SK-N-SH (cell line): Measurements from ENCODE around the gene EEF1G. TPM values are rescaled to one million over a fixed set of nuclear protein-coding genes. Genes with fewer than 3 reads are reported as not detected.

Source experiments
- CTCF ChIA-PET: fragments of 300-600, 350-600 bp; formaldehyde crosslinking; extraction: SDS; loops from one replicate; lab custom pipeline; 2021; lab: Yijun Ruan, JAX
- POLR2A ChIA-PET: fragments of 350-600 bp; sonication (Branson Sonifier 250); formaldehyde crosslinking; extraction: SDS; loops from one replicate; lab custom pipeline; 2020; ENCODE audit warnings: antibody characterized with exemption, inconsistent platforms; lab: Yijun Ruan, JAX
- DNase-seq: peaks from one replicate; pipeline ENCODE4 v3.0.0; 2012
- H2AFZ ChIP-seq: fragments of 200-600 bp; sonication (generic); 2 replicates; pipeline ENCODE4 v1.8.1; 2016; ENCODE audit warnings: antibody characterized with exemption, mild to moderate bottlenecking, low read depth
- H3F3A ChIP-seq: fragments of 200-600 bp; sonication (generic); replicated peaks from 2 replicates; pipeline ENCODE3; 2016; ENCODE audit warnings: antibody characterized with exemption, mild to moderate bottlenecking; ENCODE audit not compliant: insufficient read depth
- H3K27ac ChIP-seq, 2 experiments: fragments of 200-500 bp in 1 of 2; fragments of 200-600 bp in 1 of 2; sonication (Bioruptor generic) in 1 of 2; sonication (generic), shearing (Covaris generic) in 1 of 2; 2 replicates each; pipeline versions ENCODE4 v1.5.1 to v1.6.1; 2014 to 2016; ENCODE audit warnings: low read depth in 2 of 2, inconsistent platforms in 1 of 2, low read length in 1 of 2, mild to moderate bottlenecking in 1 of 2, mixed read lengths in 1 of 2
- H3K27me3 ChIP-seq: fragments of 200-600 bp; sonication (generic), shearing (Covaris generic); 2 replicates; pipeline ENCODE4 v1.6.1; 2016; ENCODE audit warnings: mixed run types; ENCODE audit not compliant: insufficient read depth
- H3K36me3 ChIP-seq, 2 experiments: fragments of 200-500 bp in 1 of 2; fragments of 200-600 bp in 1 of 2; sonication (Bioruptor generic) in 1 of 2; sonication (generic) in 1 of 2; replicated peaks in 1 of 2; 2 replicates each; pipeline versions ENCODE3 to v1.5.1; 2014 to 2016; ENCODE audit warnings: low read length in 1 of 2, mild to moderate bottlenecking in 1 of 2; ENCODE audit not compliant: insufficient read depth in 2 of 2, control insufficient read depth in 1 of 2
- H3K4me1 ChIP-seq, 2 experiments: fragments of 200-500 bp in 1 of 2; fragments of 200-600 bp in 1 of 2; sonication (Bioruptor generic) in 1 of 2; sonication (generic), shearing (Covaris generic) in 1 of 2; 2 replicates each; pipeline versions ENCODE4 v1.5.1 to v1.6.1; 2014 to 2016; ENCODE audit warnings: low read depth in 1 of 2, low read length in 1 of 2, mixed run types in 1 of 2; ENCODE audit not compliant: insufficient read depth in 2 of 2, control insufficient read depth in 1 of 2
- H3K4me2 ChIP-seq: fragments of 200-600 bp; sonication (generic), shearing (Covaris generic); 2 replicates; pipeline ENCODE4 v1.6.1; 2017; ENCODE audit warnings: mixed run types
- H3K4me3 ChIP-seq, 2 experiments: fragments of 200-500 bp in 1 of 2; fragments of 200-600 bp in 1 of 2; sonication (Bioruptor generic) in 1 of 2; sonication (generic), shearing (Covaris generic) in 1 of 2; 2 replicates each; pipeline versions ENCODE4 v1.5.1 to v1.8.1; 2014 to 2016; ENCODE audit warnings: low read depth in 2 of 2, inconsistent platforms in 1 of 2, low read length in 1 of 2, mild to moderate bottlenecking in 1 of 2, mixed read lengths in 1 of 2, moderate library complexity in 1 of 2
- H3K79me2 ChIP-seq: fragments of 200-600 bp; sonication (generic); 2 replicates; pipeline ENCODE4 v1.8.1; 2017; ENCODE audit warnings: mild to moderate bottlenecking; ENCODE audit not compliant: insufficient read depth
- H3K9ac ChIP-seq: fragments of 200-600 bp; sonication (generic); 2 replicates; pipeline ENCODE4 v1.6.1; 2017; ENCODE audit warnings: mixed run types
- H3K9me2 ChIP-seq: fragments of 200-600 bp; sonication (generic); 2 replicates; pipeline ENCODE4 v1.6.1; 2017; ENCODE audit warnings: mixed run types
- H3K9me3 ChIP-seq: fragments of 200-600 bp; sonication (generic); 2 replicates; pipeline ENCODE4 v1.6.1; 2017; ENCODE audit warnings: mixed run types, mild to moderate bottlenecking, moderate library complexity
- H4K20me1 ChIP-seq: fragments of 200-600 bp; sonication (generic); 2 replicates; pipeline ENCODE4 v1.6.1; 2017; ENCODE audit warnings: mild to moderate bottlenecking, mixed run types; ENCODE audit not compliant: insufficient read depth
- ELF1 ChIP-seq: IDR thresholded peaks from 2 replicates; pipeline ENCODE4 v1.4.0; 2012
- FOXJ3 ChIP-seq: sonication (generic); formaldehyde crosslinking; IDR thresholded peaks from 2 replicates; pipeline ENCODE4 v1.5.1; 2020; ENCODE audit warnings: mild to moderate bottlenecking, missing genetic modification reagents
- GABPA ChIP-seq: IDR thresholded peaks from 2 replicates; pipeline ENCODE4 v1.4.0; 2012; ENCODE audit warnings: low read depth, mild to moderate bottlenecking
- MEF2A ChIP-seq: IDR thresholded peaks from 2 replicates; pipeline ENCODE4 v1.4.0; 2012; ENCODE audit warnings: low read depth, borderline replicate concordance
- NFIC ChIP-seq: IDR thresholded peaks from 2 replicates; pipeline ENCODE4 v1.4.0; 2012; ENCODE audit warnings: borderline replicate concordance
- NRF1 ChIP-seq: IDR thresholded peaks from 2 replicates; pipeline ENCODE4 v1.6.1; 2012; ENCODE audit warnings: low read depth, mild to moderate bottlenecking, low read length
- POLR2AphosphoS5 ChIP-seq: IDR thresholded peaks from 2 replicates; pipeline ENCODE4 v1.6.1; 2012; ENCODE audit warnings: low read depth, low read length
- RFX5 ChIP-seq: IDR thresholded peaks from 2 replicates; pipeline ENCODE4 v1.6.1; 2012; ENCODE audit warnings: mild to moderate bottlenecking, improper control_type of control experiment, low read length
- RXRA ChIP-seq: IDR thresholded peaks from 2 replicates; pipeline ENCODE4 v1.4.0; 2012; ENCODE audit warnings: low read depth, mild to moderate bottlenecking, borderline replicate concordance
- SIN3A ChIP-seq: IDR thresholded peaks from 2 replicates; pipeline ENCODE4 v1.6.1; 2012; ENCODE audit warnings: low read depth, mild to moderate bottlenecking, low read length, moderate library complexity, borderline replicate concordance
- SMC3 ChIP-seq: IDR thresholded peaks from 2 replicates; pipeline ENCODE4 v1.6.1; 2012; ENCODE audit warnings: low read depth, low read length, improper control_type of control experiment
- YY1 ChIP-seq: IDR thresholded peaks from 2 replicates; pipeline ENCODE4 v1.4.0; 2012; ENCODE audit warnings: low read depth, mild to moderate bottlenecking
- WGBS: methylation state at CpG from one replicate; pipeline ENCODE4 v1.1.6; 2017; ENCODE audit warnings: low lambda C conversion rate; 5-methylcytosine and 5-hydroxymethylcytosine counted together
- polyA plus RNA-seq, 3 experiments: library from polyadenylated mRNA; depleted of rRNA; stranded (reverse); fragments of >200 nt; gene quantifications; 2 replicates each; pipeline ENCODE4 v1.2.3, GENCODE V29; 2012
- TF ChIP-seq, protein P1 (sequence below): IDR thresholded peaks from 2 replicates; pipeline ENCODE4 v1.4.0; 2012; ENCODE audit warnings: low read depth, borderline replicate concordance
- TF ChIP-seq, protein P2 (sequence below): fragments of 200-600 bp; sonication (generic); IDR thresholded peaks from 2 replicates; pipeline ENCODE4 v1.6.1; 2017; ENCODE audit warnings: antibody characterized with exemption, mild to moderate bottlenecking, moderate library complexity

Gene EEF1G
- polyA plus RNA-seq, 1 of the 3 experiments (the other 2 are of a cell fraction): 1,853 TPM

DNA sequence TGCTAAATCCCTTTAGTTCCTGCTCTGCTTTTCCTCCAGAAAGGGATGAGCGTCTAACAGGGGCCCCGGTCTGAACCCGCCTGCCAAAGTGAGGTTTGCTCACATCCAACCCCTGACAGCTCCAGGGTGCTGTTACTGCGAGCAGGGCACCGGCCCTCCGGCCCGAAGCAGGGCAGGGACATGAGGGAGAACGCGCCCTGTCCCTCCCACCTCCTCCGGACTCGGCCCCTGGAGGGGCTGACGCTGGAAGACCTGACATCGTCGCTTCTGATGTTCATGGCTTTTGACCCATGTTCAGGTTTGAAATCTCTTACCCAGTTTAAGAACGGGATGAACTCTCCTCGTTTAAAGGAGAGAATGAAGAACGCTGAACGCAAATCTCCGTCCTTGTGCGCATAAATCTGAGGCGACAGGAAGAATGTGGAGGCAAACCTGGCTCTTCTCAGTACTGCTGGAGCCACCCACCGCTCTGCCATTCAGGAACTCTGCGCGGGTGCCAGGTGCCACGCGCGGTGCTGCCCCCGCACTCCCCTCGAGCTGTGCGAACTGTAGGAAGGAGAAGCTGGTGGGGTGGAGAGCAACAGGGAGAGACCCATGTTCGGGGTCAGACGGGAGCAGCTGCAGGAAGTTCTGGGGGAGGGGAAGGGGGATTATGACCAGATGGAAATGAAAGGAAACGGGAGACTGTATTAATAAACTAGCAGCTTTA is 826 bp upstream of the EEF1G start:
- H3K27me3 ChIP-seq: no peaks in the 10 kb centered on the region
- peak overlapping the region; percentile 83 to 87 for H3K27ac ChIP-seq
- TF ChIP-seq MEF2A: no peak
- TF ChIP-seq GABPA: no peak
- ChIA-PET POLR2A (interaction anchor here (0.6 to 2.0 kb wide), 25 partner anchors 9 to 759 kb away, joined by 3 to 47 read pairs (median 4); partner anchors contain the start of genes AHNAK, B3GAT3, C11orf98 and CSKMT), CTCF (interaction anchor here (0.7 to 3.2 kb wide), 7 partner anchors 13 to 180 kb away, joined by 3 to 14 read pairs (median 3); partner anchors contain the start of gene TUT1)
- H3K4me3 ChIP-seq: peak overlapping the region; percentile 52 to 63
- no peaks in the 10 kb centered on the region for H3K9me2 ChIP-seq
- H2AFZ ChIP-seq: peak overlapping the region; percentile 61
- peaks cover 60% of the 10 kb centered on the region for H3K79me2 ChIP-seq
- peaks cover 34 to 57% of the 10 kb centered on the region in 2 experiments for H3K36me3 ChIP-seq
- peaks cover 13% of the 10 kb centered on the region for H3F3A ChIP-seq
- H4K20me1 ChIP-seq: peaks cover 27% of the 10 kb centered on the region
- H3K4me2 ChIP-seq: peak overlapping the region; percentile 80
- DNase-seq: peak; percentile 67
- H3K9ac ChIP-seq: peak overlapping the region; percentile 82
- H3K9me3 ChIP-seq: no peaks in the 10 kb centered on the region
- peaks cover 19 to 28% of the 10 kb centered on the region in 2 experiments; a peak in 3 of 4 replicates for H3K4me1 ChIP-seq
- WGBS: 38% methylated on average over 25 of the region's 33 CpGs

DNA sequence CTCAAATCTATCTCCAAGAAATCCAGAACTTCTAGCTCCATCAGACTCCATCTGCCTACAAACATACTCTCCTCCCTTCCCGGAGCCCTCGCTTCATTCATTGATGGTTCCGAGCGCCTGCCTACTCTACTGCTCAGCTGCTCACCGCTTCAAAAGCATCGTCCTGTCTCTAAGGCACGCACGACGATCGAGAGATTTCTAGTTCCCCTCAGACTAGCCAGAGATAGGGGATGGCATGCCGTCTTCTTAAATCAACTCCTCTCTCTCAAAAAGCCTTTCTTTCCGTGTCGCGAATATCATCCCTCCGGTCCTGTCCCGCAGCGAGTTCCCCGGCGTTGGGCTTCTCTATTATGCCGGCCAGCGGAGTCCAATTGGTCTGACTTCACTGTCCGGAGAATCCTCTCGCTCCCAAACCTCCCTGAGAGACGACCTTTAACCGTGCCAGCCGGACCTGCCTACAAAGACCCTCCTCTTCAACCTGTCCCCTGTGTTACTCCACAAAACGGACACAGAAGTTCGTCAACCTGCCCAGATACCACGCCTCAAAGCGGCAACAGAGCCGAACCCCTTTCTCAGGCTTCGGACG is 592 bp downstream of the EEF1G start:
- TF ChIP-seq SIN3A (0 out of 2 replicates have a peak, but pooled peaks have one; percentile 33), POLR2AphosphoS5 (no peak)
- Histone ChIP-seq H3K79me2 (peaks cover 73% of the 10 kb centered on the region), H3K4me1 (peaks cover 19 to 28% of the 10 kb centered on the region in 2 experiments; a peak in 3 of 4 replicates), H3K9me3 (no peaks in the 10 kb centered on the region), H3K4me2 (peak overlapping the region; percentile 95), H3F3A (peaks cover 22% of the 10 kb centered on the region), H3K27ac (peak overlapping the region; percentile 64 to 85), H3K9ac (peak overlapping the region; percentile 88), H2AFZ (no peak overlapping the region; the same call in 1 of the 2 replicates), H3K9me2 (no peaks in the 10 kb centered on the region), H3K4me3 (peak overlapping the region; percentile 83 to 93), H4K20me1 (peaks cover 39% of the 10 kb centered on the region), H3K36me3 (peaks cover 41 to 51% of the 10 kb centered on the region in 2 experiments), H3K27me3 (no peaks in the 10 kb centered on the region)
- 2% methylated on average over 33 of the region's 33 CpGs for WGBS
- ChIA-PET POLR2A (interaction anchor here (0.6 to 2.0 kb wide), 20 partner anchors 8 to 181 kb away, joined by 3 to 47 read pairs (median 5); partner anchors contain the start of genes AHNAK, B3GAT3, C11orf98 and CSKMT), CTCF (interaction anchor here (0.6 to 3.2 kb wide), 7 partner anchors 9 to 179 kb away, joined by 3 to 14 read pairs (median 4); no protein-coding TSS in a partner anchor)
- peak; percentile 34 for DNase-seq

DNA sequence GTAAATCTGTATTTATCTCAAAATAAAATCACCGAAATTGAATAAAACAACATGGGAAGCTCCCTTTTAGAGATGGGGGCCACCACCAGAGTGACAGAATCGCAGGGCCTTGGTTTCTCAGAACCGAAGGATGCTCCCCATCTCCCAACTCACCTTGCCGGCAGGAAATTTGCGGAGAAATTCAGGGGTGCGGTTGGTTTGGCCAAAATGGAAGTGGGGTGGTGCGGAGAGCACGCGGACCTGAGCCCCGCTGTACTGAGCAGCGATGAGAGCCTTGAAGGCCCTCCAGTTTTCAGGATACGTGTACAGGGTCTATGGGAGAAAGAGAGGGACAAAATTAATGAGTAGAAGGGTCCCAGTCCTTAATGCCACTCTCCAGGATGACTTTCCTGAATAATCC is 1.3 kb downstream of the EEF1G start:
- H2AFZ ChIP-seq: no peak overlapping the region
- no peaks in the 10 kb centered on the region for H3K27me3 ChIP-seq
- peak overlapping the region in 1 of 2 experiments; percentile 64; a peak in 2 of 4 replicates for H3K27ac ChIP-seq
- H3F3A ChIP-seq: peaks cover 25% of the 10 kb centered on the region
- peak overlapping the region; percentile 95 for H3K4me2 ChIP-seq
- H4K20me1 ChIP-seq: peaks cover 43% of the 10 kb centered on the region
- 59% methylated on average over 12 of the region's 12 CpGs for WGBS
- H3K4me1 ChIP-seq: peaks cover 19 to 28% of the 10 kb centered on the region in 2 experiments; a peak in 3 of 4 replicates
- H3K9me3 ChIP-seq: no peaks in the 10 kb centered on the region
- no peak for TF ChIP-seq YY1
- no peak for TF ChIP-seq RXRA
- TF ChIP-seq MEF2A: no peak
- TF ChIP-seq RFX5: no peak
- no peak for TF ChIP-seq ELF1
- TF ChIP-seq SMC3: no peak
- TF ChIP-seq, protein P1, sequence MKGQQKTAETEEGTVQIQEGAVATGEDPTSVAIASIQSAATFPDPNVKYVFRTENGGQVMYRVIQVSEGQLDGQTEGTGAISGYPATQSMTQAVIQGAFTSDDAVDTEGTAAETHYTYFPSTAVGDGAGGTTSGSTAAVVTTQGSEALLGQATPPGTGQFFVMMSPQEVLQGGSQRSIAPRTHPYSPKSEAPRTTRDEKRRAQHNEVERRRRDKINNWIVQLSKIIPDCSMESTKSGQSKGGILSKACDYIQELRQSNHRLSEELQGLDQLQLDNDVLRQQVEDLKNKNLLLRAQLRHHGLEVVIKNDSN: no peak
- no peak for TF ChIP-seq NFIC
- no peak for TF ChIP-seq NRF1
- TF ChIP-seq SIN3A: no peak
- no peak for TF ChIP-seq FOXJ3 (CRISPR knock-in tag)
- TF ChIP-seq, protein P2, sequence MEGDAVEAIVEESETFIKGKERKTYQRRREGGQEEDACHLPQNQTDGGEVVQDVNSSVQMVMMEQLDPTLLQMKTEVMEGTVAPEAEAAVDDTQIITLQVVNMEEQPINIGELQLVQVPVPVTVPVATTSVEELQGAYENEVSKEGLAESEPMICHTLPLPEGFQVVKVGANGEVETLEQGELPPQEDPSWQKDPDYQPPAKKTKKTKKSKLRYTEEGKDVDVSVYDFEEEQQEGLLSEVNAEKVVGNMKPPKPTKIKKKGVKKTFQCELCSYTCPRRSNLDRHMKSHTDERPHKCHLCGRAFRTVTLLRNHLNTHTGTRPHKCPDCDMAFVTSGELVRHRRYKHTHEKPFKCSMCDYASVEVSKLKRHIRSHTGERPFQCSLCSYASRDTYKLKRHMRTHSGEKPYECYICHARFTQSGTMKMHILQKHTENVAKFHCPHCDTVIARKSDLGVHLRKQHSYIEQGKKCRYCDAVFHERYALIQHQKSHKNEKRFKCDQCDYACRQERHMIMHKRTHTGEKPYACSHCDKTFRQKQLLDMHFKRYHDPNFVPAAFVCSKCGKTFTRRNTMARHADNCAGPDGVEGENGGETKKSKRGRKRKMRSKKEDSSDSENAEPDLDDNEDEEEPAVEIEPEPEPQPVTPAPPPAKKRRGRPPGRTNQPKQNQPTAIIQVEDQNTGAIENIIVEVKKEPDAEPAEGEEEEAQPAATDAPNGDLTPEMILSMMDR: no peak
- TF ChIP-seq, all 33 proteins: peak for 0
- CTCF ChIA-PET: interaction anchor here (0.6 to 3.2 kb wide), 7 partner anchors 8 to 148 kb away, joined by 3 to 14 read pairs (median 4); no protein-coding TSS in a partner anchor
- Histone ChIP-seq H3K9me2 (no peaks in the 10 kb centered on the region), H3K79me2 (peaks cover 79% of the 10 kb centered on the region), H3K9ac (peak overlapping the region; percentile 88), H3K36me3 (peaks cover 43 to 53% of the 10 kb centered on the region in 2 experiments), H3K4me3 (peak overlapping the region; percentile 83 to 93)
- no peak for DNase-seq
- POLR2A ChIA-PET: interaction anchor here (0.8 to 1.2 kb wide), 4 partner anchors 9 to 19 kb away, joined by 3 to 6 read pairs (median 3); partner anchors contain the start of gene TUT1
